ENCODE measurements around the gene TNS3.

GRCh38 chr7:47407821-47408674 lies 173.9 kb downstream of the TNS3 start:
- TF ChIP-seq EZH2 (IDR thresholded peaks at IDR 0.05; ENCODE audit: borderline replicate concordance, low read length) (no peak), CTCF (conservative IDR thresholded peaks at IDR 0.05 in 1 of 2, IDR thresholded peaks at IDR 0.05 in 1 of 2; ENCODE audit: extremely low read depth in 1 of 2, insufficient read depth in 1 of 2, low read depth in 1 of 2, low read length in 2 of 2) (no peak)
